ENCODE results near the gene ASS1.

GRCh38 chr9:130473566-130473965 lies 28.8 kb downstream of the ASS1 start:
- TF ChIP-seq, protein P1, sequence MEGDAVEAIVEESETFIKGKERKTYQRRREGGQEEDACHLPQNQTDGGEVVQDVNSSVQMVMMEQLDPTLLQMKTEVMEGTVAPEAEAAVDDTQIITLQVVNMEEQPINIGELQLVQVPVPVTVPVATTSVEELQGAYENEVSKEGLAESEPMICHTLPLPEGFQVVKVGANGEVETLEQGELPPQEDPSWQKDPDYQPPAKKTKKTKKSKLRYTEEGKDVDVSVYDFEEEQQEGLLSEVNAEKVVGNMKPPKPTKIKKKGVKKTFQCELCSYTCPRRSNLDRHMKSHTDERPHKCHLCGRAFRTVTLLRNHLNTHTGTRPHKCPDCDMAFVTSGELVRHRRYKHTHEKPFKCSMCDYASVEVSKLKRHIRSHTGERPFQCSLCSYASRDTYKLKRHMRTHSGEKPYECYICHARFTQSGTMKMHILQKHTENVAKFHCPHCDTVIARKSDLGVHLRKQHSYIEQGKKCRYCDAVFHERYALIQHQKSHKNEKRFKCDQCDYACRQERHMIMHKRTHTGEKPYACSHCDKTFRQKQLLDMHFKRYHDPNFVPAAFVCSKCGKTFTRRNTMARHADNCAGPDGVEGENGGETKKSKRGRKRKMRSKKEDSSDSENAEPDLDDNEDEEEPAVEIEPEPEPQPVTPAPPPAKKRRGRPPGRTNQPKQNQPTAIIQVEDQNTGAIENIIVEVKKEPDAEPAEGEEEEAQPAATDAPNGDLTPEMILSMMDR (IDR thresholded peaks at IDR 0.05; ENCODE audit: low read depth, low read length, poor library complexity, severe bottlenecking) = no peak
- no peak for TF ChIP-seq EZH2phosphoT487 (IDR thresholded peaks at IDR 0.05; ENCODE audit: borderline replicate concordance, low read length)
